Osteocyte (in vitro differentiated cells): ENCODE data around the gene CDKN2B. TPM values are rescaled to one million over a fixed set of nuclear protein-coding genes. Genes with fewer than 3 reads are reported as not detected.

ENCODE experiments used
- DNase-seq: peaks from one replicate; pipeline ENCODE4 v3.0.0; 2021; ENCODE audit warnings: mixed read lengths; ENCODE audit not compliant: unreplicated experiment; ENCODE audit errors: extremely low spot score
- H3K27ac Mint-ChIP-seq: one replicate; pipeline ENCODE4 v1.8.0; 2021; ENCODE audit warnings: mild to moderate bottlenecking, mixed read lengths; ENCODE audit not compliant: unreplicated experiment
- H3K27me3 Mint-ChIP-seq: one replicate; pipeline ENCODE4 v1.8.0; 2021; ENCODE audit warnings: mixed read lengths; ENCODE audit not compliant: unreplicated experiment
- H3K36me3 Mint-ChIP-seq: one replicate; pipeline ENCODE4 v1.8.0; 2021; ENCODE audit warnings: mixed read lengths; ENCODE audit not compliant: unreplicated experiment
- H3K4me1 Mint-ChIP-seq: one replicate; pipeline ENCODE4 v1.8.0; 2021; ENCODE audit warnings: mixed read lengths; ENCODE audit not compliant: unreplicated experiment
- H3K4me3 Mint-ChIP-seq: one replicate; pipeline ENCODE4 v1.8.0; 2021; ENCODE audit warnings: mild to moderate bottlenecking, moderate library complexity, mixed read lengths; ENCODE audit not compliant: unreplicated experiment
- H3K9me3 Mint-ChIP-seq: one replicate; pipeline ENCODE4 v1.8.0; 2021; ENCODE audit warnings: mixed read lengths; ENCODE audit not compliant: unreplicated experiment
- CTCF ChIP-seq: fragments of 200-600 bp; sonication (generic); IDR thresholded peaks from 2 replicates; pipeline ENCODE4 v1.5.0; 2021; ENCODE audit warnings: antibody characterized with exemption, mild to moderate bottlenecking, moderate library complexity
- total RNA-seq: library from RNA; stranded (reverse); gene quantifications from 2 replicates; pipeline ENCODE4 v1.2.1, GENCODE V29; 2021

Gene CDKN2B
- total RNA-seq, 1 donor from 2014 or later = 22.9 TPM

GRCh38 chr9:22010866-22011625 is 1.9 kb upstream of the CDKN2B start:
- no peaks in the 10 kb centered on the region for H3K27me3 Mint-ChIP-seq
- peaks cover 10% of the 10 kb centered on the region for H3K36me3 Mint-ChIP-seq
- no peaks in the 10 kb centered on the region for H3K9me3 Mint-ChIP-seq
- peaks cover 25% of the 10 kb centered on the region for H3K4me1 Mint-ChIP-seq
- no peak overlapping the region for H3K27ac Mint-ChIP-seq
- H3K4me3 Mint-ChIP-seq = no peak overlapping the region
- no peak for TF ChIP-seq CTCF
- no peak for DNase-seq

- H3K36me3 Mint-ChIP-seq = peaks cover 22% of the 10 kb centered on the region
- peaks cover 41% of the 10 kb centered on the region for H3K4me1 Mint-ChIP-seq
- peak overlapping the region; percentile 96 for H3K27ac Mint-ChIP-seq
- peak overlapping the region; percentile 96 for H3K4me3 Mint-ChIP-seq
- no peak for DNase-seq
- no peak for TF ChIP-seq CTCF
- no peaks in the 10 kb centered on the region for H3K9me3 Mint-ChIP-seq
- H3K27me3 Mint-ChIP-seq = peaks cover 3% of the 10 kb centered on the region
These were observed 382 bp upstream of the CDKN2B start for GRCh38 chr9:22009506-22009867.

- Mint-ChIP-seq H3K4me3 (peak overlapping the region; percentile 96), H3K36me3 (peaks cover 26% of the 10 kb centered on the region), H3K4me1 (peaks cover 42% of the 10 kb centered on the region), H3K27ac (peak overlapping the region; percentile 96), H3K9me3 (no peaks in the 10 kb centered on the region), H3K27me3 (peaks cover 3% of the 10 kb centered on the region)
- TF ChIP-seq CTCF = no peak
- no peak for DNase-seq
These were observed 755 bp downstream of the CDKN2B start for GRCh38 chr9:22008384-22008716.

GRCh38 chr9:22005702-22006606 is 3.2 kb downstream of the CDKN2B start:
- H3K9me3 Mint-ChIP-seq = no peaks in the 10 kb centered on the region
- H3K4me1 Mint-ChIP-seq = peaks cover 42% of the 10 kb centered on the region
- peaks cover 20% of the 10 kb centered on the region for H3K36me3 Mint-ChIP-seq
- DNase-seq = peak; percentile 83
- H3K27ac Mint-ChIP-seq = peak overlapping the region; percentile 32
- no peak for TF ChIP-seq CTCF
- peaks cover 3% of the 10 kb centered on the region for H3K27me3 Mint-ChIP-seq
- H3K4me3 Mint-ChIP-seq = peak overlapping the region; percentile 52
